Activated CD8-positive, alpha-beta memory T cell treated with anti-CD3 and anti-CD28 coated beads, Interleukin-2, amount 50 U/mL, for 48 hours (primary cell): ENCODE data around the gene SHB.

Experiments used
- DNase-seq: peaks from one replicate; pipeline ENCODE4 v3.0.0-alpha.2; 2020

Gene SHB

GRCh38 chr9:38022203-38022895, 46.7 kb downstream of the SHB start:
- no peak for DNase-seq

- DNase-seq, result no peak
Observed at GRCh38 chr9:38020151-38021076, 48.6 kb downstream of the SHB start.

- no peak for DNase-seq
Observed at GRCh38 chr9:38019731-38020130, 49.3 kb downstream of the SHB start.

- no peak for DNase-seq
Observed at GRCh38 chr9:38018958-38019602, 49.9 kb downstream of the SHB start.

GRCh38 chr9:38018241-38018957, 50.6 kb downstream of the SHB start:
- no peak for DNase-seq

- no peak for DNase-seq
Observed at GRCh38 chr9:38017885-38018186, 51.2 kb downstream of the SHB start.

GRCh38 chr9:38017149-38017884, 51.7 kb downstream of the SHB start:
- no peak for DNase-seq

- no peak for DNase-seq
Observed at GRCh38 chr9:38016375-38017135, 52.5 kb downstream of the SHB start.

GRCh38 chr9:38015906-38016305, 53.1 kb downstream of the SHB start:
- DNase-seq, result no peak

GRCh38 chr9:38015266-38015665, 53.8 kb downstream of the SHB start:
- DNase-seq, result no peak

GRCh38 chr9:38012767-38013450, 56.1 kb downstream of the SHB start:
- DNase-seq, result no peak

GRCh38 chr9:38011991-38012390, 57.0 kb downstream of the SHB start:
- DNase-seq, result no peak

- DNase-seq, result no peak
Observed at GRCh38 chr9:38010918-38011704, 57.9 kb downstream of the SHB start.

- DNase-seq, result no peak
Observed at GRCh38 chr9:38009990-38010389, 59.0 kb downstream of the SHB start.

- no peak for DNase-seq
Observed at GRCh38 chr9:38009035-38009501, 60.0 kb downstream of the SHB start.

GRCh38 chr9:38008168-38009034, 60.6 kb downstream of the SHB start:
- DNase-seq, result peak; percentile 86

GRCh38 chr9:38007016-38007415, 62.0 kb downstream of the SHB start:
- no peak for DNase-seq

- no peak for DNase-seq
Observed at GRCh38 chr9:38006163-38006562, 62.9 kb downstream of the SHB start.
